UCSD-AML1 (cell line): ENCODE data around the gene USP46.

ENCODE experiments used
- DNase-seq: peaks from one replicate; lab custom pipeline; 2025; ENCODE audit not compliant: unreplicated experiment; lab: John Stamatoyannopoulos, UW

USP46 gene

GRCh38 chr4:52622564-52622963 is 36.5 kb downstream of the USP46 start:
- DNase-seq, result no peak

GRCh38 chr4:52621567-52621966 is 37.5 kb downstream of the USP46 start:
- DNase-seq, result no peak

- no peak for DNase-seq
Measured at GRCh38 chr4:52619591-52619931, 39.5 kb downstream of the USP46 start.

GRCh38 chr4:52618795-52619590 is 40.1 kb downstream of the USP46 start:
- no peak for DNase-seq

- no peak for DNase-seq
Measured at GRCh38 chr4:52617336-52618020, 41.6 kb downstream of the USP46 start.

- DNase-seq, result no peak
Measured at GRCh38 chr4:52614241-52614640, 44.9 kb downstream of the USP46 start.

- DNase-seq, result no peak
Measured at GRCh38 chr4:52612341-52612740, 46.8 kb downstream of the USP46 start.

- no peak for DNase-seq
Measured at GRCh38 chr4:52611030-52611555, 48.0 kb downstream of the USP46 start.

- no peak for DNase-seq
Measured at GRCh38 chr4:52606726-52607125, 52.4 kb downstream of the USP46 start.

- DNase-seq, result no peak
Measured at GRCh38 chr4:52606040-52606439, 53.1 kb downstream of the USP46 start.

GRCh38 chr4:52604215-52604614 is 54.9 kb downstream of the USP46 start:
- no peak for DNase-seq

- no peak for DNase-seq
Measured at GRCh38 chr4:52600275-52600674, 58.8 kb downstream of the USP46 start.

- no peak for DNase-seq
Measured at GRCh38 chr4:52595001-52595400, 64.1 kb downstream of the USP46 start.

GRCh38 chr4:52592287-52592686 is 66.8 kb downstream of the USP46 start:
- DNase-seq, result no peak

GRCh38 chr4:52588771-52589591 is 70.1 kb downstream of the USP46 start:
- DNase-seq, result peak; percentile 48

- peak; percentile 40 for DNase-seq
Measured at GRCh38 chr4:52588097-52588496, 71.0 kb downstream of the USP46 start.

GRCh38 chr4:52586069-52586468 is 73.0 kb downstream of the USP46 start:
- DNase-seq, result no peak

- DNase-seq, result no peak
Measured at GRCh38 chr4:52585379-52585778, 73.7 kb downstream of the USP46 start.

- DNase-seq, result no peak
Measured at GRCh38 chr4:52579602-52580272, 79.4 kb downstream of the USP46 start.

- no peak for DNase-seq
Measured at GRCh38 chr4:52578951-52579350, 80.2 kb downstream of the USP46 start.

GRCh38 chr4:52577624-52577962 is 81.5 kb downstream of the USP46 start:
- DNase-seq, result no peak
